Epithelial cell of proximal tubule (primary cell): ENCODE data around the gene SIRT7. TPM values are rescaled to one million over a fixed set of nuclear protein-coding genes. Genes with fewer than 3 reads are reported as not detected.

Source experiments
- DNase-seq: peaks from one replicate; pipeline ENCODE4 v3.0.0-alpha.2; 2011; ENCODE audit warnings: low read depth
- H3K4me3 ChIP-seq: 2 replicates; pipeline ENCODE4 v1.5.1; 2011; ENCODE audit warnings: low read depth, mild to moderate bottlenecking, low read length
- total RNA-seq: library from RNA; depleted of rRNA; stranded (reverse); fragments of >200 nt; gene quantifications from 2 replicates; pipeline ENCODE4 v1.2.3, GENCODE V29; 2015
- TF ChIP-seq, protein P1 (sequence below): conservative IDR thresholded peaks from 2 replicates; pipeline ENCODE4 v1.5.1; 2012; ENCODE audit warnings: low read depth, mild to moderate bottlenecking, low read length

SIRT7 gene
- total RNA-seq, 1 donor from 2014 or later = 38.1 TPM

DNA sequence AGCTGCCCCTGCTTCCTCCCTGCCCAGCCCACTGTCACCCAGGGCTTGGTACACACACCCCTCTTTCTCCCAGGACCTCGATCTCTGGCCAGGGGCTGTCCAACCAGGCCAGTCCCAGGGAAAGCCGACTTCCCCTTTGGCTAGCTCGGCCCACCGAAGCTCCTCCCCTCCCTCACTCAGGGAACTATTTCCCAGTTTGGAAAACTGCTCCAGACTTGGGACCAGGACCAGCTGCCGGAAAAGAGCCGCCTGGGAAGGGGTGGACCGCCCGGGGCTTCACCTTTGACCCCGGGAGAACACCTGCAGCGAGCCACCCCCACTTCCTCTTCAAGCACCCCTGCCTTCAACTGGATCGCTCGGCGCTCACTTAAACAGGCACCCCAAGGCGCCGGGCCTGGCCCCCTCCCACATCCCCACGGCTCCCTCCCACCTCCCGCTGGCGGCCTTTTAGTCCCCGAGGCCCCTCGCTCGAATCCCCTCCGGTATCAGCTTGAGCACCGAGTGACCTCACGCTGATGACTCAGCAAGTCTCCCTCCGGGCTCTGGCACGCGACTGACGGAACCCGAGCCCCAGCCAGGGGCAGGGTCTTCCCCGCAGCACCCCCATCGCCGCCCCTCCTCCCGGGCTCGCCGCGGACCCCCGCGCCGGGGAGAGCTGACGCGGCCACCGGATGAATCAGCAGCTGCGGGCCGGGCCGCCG, 8.6 kb upstream of the SIRT7 start:
- TF ChIP-seq, protein P1, sequence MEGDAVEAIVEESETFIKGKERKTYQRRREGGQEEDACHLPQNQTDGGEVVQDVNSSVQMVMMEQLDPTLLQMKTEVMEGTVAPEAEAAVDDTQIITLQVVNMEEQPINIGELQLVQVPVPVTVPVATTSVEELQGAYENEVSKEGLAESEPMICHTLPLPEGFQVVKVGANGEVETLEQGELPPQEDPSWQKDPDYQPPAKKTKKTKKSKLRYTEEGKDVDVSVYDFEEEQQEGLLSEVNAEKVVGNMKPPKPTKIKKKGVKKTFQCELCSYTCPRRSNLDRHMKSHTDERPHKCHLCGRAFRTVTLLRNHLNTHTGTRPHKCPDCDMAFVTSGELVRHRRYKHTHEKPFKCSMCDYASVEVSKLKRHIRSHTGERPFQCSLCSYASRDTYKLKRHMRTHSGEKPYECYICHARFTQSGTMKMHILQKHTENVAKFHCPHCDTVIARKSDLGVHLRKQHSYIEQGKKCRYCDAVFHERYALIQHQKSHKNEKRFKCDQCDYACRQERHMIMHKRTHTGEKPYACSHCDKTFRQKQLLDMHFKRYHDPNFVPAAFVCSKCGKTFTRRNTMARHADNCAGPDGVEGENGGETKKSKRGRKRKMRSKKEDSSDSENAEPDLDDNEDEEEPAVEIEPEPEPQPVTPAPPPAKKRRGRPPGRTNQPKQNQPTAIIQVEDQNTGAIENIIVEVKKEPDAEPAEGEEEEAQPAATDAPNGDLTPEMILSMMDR = no peak
- no peak for DNase-seq
- peak overlapping the region; percentile 71 for H3K4me3 ChIP-seq

DNA sequence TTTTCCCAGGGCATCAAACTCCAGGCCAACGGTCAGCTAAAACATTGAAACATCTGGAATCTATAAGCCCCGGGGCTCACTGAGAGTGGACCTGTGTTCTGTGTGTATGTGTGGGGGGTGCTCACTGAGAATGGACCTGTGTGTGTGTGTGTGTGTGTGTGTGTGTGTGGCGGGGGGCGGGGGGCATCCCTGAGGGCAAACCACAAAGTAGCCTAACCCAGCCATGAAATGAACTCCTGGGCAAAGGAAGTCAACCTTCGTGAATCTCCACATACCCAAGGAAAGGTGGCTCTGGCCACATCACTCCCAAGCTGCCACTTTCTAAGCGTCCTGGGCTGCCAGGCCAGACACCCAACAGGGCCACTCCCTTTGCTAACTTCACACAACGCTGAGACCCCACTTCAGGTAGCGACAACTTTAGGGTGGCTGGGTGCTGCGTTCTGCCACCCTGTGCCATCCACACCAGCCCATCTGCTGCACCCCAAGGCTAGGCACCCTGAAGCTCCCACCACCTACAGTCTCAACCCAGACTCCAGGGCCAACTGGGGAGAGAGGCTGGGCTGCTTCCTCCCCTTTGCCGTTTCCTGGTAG, 8.0 kb upstream of the SIRT7 start:
- DNase-seq = no peak
- TF ChIP-seq, protein P1 = no peak

DNA sequence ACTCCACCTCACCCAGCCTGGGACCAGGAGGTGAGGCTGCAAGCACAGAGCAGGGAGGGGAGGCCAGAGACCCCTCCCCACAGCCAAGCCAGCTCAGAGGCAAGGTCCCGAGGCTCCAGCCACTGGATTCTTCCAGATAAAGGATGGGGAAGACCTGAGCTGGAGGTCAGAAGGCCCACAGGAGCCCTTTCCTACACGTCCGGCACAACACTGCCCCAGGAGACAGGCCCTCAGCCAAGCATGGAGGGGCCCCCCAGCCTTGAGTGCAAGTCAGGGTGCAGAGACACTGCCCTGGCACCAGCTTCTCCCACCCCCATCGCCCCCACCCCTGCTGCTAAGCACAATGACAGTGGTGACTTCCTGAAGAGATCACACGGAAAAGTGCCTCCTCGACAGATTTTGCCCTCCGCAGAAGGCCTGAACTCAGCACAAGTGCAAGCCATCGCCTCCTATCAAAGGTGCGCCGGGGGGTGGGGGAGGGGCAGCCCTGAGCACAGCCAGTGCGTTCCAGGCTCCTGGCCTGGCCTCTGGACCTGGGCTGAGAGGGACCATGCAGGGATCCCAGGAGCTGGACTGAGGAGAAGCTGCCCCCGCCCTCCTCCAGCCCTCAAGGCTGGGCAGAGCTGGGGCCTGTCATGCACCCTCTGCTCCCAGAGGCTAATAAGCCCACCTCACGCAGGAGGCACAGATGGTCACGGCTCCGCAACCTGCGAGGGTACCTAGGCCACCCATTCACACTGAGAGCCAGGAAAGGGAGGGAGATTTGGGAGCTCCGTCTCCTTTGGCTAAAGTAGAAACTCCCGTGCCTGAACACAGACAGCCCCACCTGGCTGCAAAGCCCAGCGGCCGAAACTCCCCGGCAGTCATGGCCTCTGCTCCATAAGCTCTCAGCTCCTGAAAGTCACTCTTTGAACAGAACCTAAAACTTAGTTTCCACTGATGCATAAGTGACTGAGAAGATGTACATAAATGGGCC, 6.9 kb upstream of the SIRT7 start:
- TF ChIP-seq, protein P1 = no peak
- DNase-seq = no peak

More for the DNA sequence above, 8.0 kb upstream of the SIRT7 start:
- peak overlapping the region; percentile 71 for H3K4me3 ChIP-seq

DNA sequence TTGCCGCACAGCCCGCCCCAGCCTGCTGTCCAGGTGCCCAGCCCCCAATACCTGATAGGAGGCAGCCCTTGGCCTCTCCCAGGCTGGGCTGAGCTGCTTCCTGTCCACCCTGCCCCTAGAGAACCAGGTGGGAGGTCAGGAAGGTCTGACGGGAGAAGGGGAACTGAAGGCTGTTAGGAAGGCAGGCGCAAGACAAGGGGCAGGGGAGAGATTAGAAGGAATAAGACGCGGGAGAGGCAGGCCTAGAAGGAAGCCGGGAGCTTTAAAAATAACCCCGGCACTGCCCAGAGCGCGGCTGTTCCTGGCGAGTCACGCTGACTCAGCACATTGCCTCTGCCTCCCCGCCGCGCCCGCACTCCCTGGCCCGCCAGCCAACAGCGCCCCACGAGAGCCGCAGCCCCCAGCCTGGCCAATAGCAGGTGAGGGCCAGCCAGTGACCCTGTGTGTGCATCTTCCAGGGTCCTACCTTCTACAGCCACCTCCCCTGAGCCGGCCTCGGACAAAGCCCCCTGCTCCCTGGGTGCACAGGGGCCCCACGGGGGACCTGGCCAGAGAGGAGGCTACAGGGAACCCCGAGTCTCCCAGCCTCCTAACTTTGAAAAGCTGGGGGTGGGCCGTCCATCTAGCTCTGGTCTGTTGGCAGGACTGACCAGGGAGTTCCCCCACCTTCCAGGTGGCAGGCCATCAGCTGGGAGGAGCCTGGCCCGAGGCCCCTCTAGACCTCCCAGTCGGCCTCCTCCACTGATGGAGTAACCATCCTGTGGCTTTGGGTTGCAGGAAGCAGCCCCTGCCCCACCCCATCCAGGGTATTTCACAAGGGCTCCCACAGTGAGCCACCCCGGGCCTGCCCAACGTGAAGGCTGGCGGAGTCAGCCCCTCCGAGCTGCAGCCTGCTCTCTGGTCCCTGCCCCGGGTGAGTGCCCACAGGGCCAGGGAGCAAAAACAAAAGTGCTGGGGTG, 5.6 kb upstream of the SIRT7 start:
- TF ChIP-seq, protein P1 = no peak

More for the DNA sequence above, 6.9 kb upstream of the SIRT7 start:
- peak overlapping the region; percentile 19 for H3K4me3 ChIP-seq

DNA sequence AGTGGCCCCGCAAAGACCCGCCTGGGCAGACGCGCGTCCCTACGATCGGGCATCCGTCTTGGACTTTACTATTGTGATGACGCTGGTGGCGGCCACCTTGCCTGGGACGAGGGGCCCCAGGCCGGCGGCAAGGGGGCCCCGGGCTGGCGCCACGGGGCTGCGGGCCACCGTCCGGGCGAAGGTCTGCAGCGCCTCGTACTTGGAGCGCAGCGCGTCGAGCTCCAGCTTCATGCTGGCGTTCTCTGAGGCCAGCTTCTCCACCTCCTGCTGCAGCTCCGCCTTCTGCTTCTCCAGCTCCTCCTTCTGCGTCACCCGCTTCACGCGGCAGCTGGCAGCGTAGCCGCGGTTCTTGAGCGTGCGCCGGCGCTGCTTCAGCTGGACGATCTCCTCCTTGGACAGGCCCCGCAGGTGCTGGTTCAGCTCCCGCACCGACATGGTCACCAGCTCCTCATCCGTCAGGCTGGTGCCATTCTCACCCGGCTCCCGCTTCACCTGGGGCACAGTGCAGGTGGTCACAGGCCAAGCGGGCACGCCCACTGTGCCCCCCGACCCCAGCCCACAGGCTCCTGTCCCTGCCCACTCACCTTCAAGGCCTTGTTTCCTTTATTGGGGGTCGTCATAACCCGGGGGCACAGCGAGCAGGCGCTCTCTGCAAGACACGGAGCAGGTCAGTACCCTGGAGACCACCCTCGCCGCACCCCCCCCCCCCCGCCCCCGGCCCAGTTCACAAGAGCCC, 4.8 kb upstream of the SIRT7 start:
- DNase-seq = no peak
- peak overlapping the region; percentile 44 for H3K4me3 ChIP-seq
- TF ChIP-seq, protein P1 = no peak

More for the DNA sequence above, 5.6 kb upstream of the SIRT7 start:
- H3K4me3 ChIP-seq = peak overlapping the region; percentile 44
- DNase-seq = no peak
